Left lung (tissue), 10 donors: ENCODE results near the gene CALCOCO2. TPM values are rescaled to one million over a fixed set of nuclear protein-coding genes. Genes with fewer than 3 reads are reported as not detected.

ENCODE experiments used
- ATAC-seq: fragments of 200-7000 bp; cut with Tn5 transposase; one replicate; pipeline ENCODE4 v1.9.1; 2020; ENCODE audit warnings: moderate library complexity
- DNase-seq, 4 donors: peaks; one replicate each; pipeline ENCODE4 v3.0.0-alpha.2; 2013 to 2020
- H3K27ac ChIP-seq, 2 donors: fragments of 200-600 bp; sonication (generic) in 1 of 2; one replicate each; pipeline versions ENCODE4 v1.5.0 to v1.8.0; 2020 to 2021
- H3K27me3 ChIP-seq, 2 donors: fragments of 200-600 bp; sonication (generic) in 1 of 2; one replicate each; pipeline versions ENCODE4 v1.5.0 to v1.8.0; 2020 to 2021
- H3K36me3 ChIP-seq, 2 donors: fragments of 200-600 bp; sonication (generic) in 1 of 2; one replicate each; pipeline versions ENCODE4 v1.5.0 to v1.8.0; 2020 to 2021
- H3K4me1 ChIP-seq, 2 donors: fragments of 200-600 bp; one replicate each; pipeline ENCODE4 v1.8.0; 2021
- H3K4me3 ChIP-seq, 2 donors: fragments of 200-600 bp; sonication (generic) in 1 of 2; one replicate each; pipeline versions ENCODE4 v1.5.0 to v1.8.0; 2020 to 2021; ENCODE audit warnings: mild to moderate bottlenecking in 1 of 2
- H3K9me3 ChIP-seq, 2 donors: fragments of 200-600 bp; sonication (generic) in 1 of 2; one replicate each; pipeline versions ENCODE4 v1.5.0 to v1.8.0; 2020 to 2021
- intact Hi-C, 2 donors: fragments of 100-400 bp; cut with DNase I; formaldehyde crosslinking; loops; one replicate each; pipeline versions ENCODE4 v1.11.2 to v1.14.2; 2022
- polyA plus RNA-seq, 6 donors: library from polyadenylated mRNA; unstranded; fragments of 120-200 nt; gene quantifications; one replicate each; pipeline ENCODE4 v1.2.1, GENCODE V29; 2013; ENCODE audit not compliant: insufficient read length in 6 of 6
- total RNA-seq, 2 donors: library from RNA; stranded (reverse); fragmentation: NEBNext Ultra II Directional; extraction: Animal tissue kit (Norgen Biotek cat#: 25700); gene quantifications; one replicate each; pipeline ENCODE4 v1.2.1, GENCODE V29; 2021
- TF ChIP-seq, protein P1 (sequence below), 2 donors: fragments of 200-600 bp; sonication (generic) in 1 of 2; IDR thresholded peaks; one replicate each; pipeline versions ENCODE4 v1.5.0 to v1.8.0; 2021; ENCODE audit warnings: antibody characterized with exemption in 2 of 2
- donor health status: DM: no; HTN: yes; CAD: no.
- donor health status: DM: no; HTN: no; CAD: no.

The CALCOCO2 gene
- total and polyA plus RNA-seq, 8 donors: 105 to 132 (median 117) TPM

DNA sequence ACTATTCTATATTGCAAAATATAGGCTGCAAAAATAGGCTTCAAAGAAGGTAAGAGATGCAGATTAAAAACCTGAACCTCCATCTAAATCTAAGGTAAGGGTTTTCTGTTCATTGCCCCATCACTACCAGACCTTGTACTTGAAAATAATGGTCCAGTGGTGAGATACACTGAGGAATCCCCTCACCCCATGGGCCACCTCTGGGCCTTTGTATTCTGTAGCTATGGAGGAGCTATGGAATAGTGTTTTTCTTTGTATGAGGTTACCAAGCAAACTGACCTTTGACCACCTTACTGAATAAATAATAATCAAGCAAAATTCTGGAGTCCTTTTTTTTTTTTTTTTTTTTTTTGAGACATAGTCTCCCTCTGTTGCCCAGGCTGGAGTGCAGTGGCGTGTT is 72.6 kb downstream of the CALCOCO2 start:
- no peaks in the 10 kb centered on the region for H3K9me3 ChIP-seq
- ATAC-seq: no peak

DNA sequence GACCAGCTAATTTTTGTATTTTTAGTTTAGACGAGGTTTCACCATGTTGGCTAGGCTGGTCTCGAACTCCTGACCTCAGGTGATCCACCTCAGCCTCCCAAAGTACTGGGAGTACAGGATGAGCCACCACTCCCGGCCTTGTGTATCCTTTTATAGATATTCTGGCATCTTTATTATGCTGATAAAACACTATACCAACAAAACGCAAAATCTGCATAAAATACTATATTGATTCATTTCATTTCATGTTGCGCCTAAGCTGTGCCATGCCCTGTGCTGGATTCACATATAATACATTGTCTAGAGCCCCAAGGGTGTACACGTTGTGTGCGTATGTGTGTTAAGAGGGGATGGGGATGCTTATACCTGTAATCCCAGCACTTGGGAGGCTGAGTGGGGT is 73.6 kb downstream of the CALCOCO2 start:
- Histone ChIP-seq H3K9me3 (no peaks in the 10 kb centered on the region), H3K27me3 (no peaks in the 10 kb centered on the region), H3K4me1 (peaks cover 6 to 10% of the 10 kb centered on the region in 2 donors), H3K4me3 (no peak overlapping the region), H3K27ac (no peak overlapping the region), H3K36me3 (no peaks in the 10 kb centered on the region)
- DNase-seq: no peak
- intact Hi-C loops: no loop called here
- ATAC-seq: no peak
- TF ChIP-seq, protein P1, sequence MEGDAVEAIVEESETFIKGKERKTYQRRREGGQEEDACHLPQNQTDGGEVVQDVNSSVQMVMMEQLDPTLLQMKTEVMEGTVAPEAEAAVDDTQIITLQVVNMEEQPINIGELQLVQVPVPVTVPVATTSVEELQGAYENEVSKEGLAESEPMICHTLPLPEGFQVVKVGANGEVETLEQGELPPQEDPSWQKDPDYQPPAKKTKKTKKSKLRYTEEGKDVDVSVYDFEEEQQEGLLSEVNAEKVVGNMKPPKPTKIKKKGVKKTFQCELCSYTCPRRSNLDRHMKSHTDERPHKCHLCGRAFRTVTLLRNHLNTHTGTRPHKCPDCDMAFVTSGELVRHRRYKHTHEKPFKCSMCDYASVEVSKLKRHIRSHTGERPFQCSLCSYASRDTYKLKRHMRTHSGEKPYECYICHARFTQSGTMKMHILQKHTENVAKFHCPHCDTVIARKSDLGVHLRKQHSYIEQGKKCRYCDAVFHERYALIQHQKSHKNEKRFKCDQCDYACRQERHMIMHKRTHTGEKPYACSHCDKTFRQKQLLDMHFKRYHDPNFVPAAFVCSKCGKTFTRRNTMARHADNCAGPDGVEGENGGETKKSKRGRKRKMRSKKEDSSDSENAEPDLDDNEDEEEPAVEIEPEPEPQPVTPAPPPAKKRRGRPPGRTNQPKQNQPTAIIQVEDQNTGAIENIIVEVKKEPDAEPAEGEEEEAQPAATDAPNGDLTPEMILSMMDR (IDR thresholded peaks at IDR 0.05): no peak

More for the DNA sequence above, 72.6 kb downstream of the CALCOCO2 start:
- no peak overlapping the region for H3K27ac ChIP-seq
- H3K4me3 ChIP-seq: no peak overlapping the region
- peaks cover 6 to 7% of the 10 kb centered on the region in 2 donors for H3K4me1 ChIP-seq
- no peaks in the 10 kb centered on the region for H3K27me3 ChIP-seq
- DNase-seq: no peak
- intact Hi-C loops: no loop called here
- peaks cover 0 to 2% of the 10 kb centered on the region in 2 donors for H3K36me3 ChIP-seq
- TF ChIP-seq, protein P1 (IDR thresholded peaks at IDR 0.05): no peak

DNA sequence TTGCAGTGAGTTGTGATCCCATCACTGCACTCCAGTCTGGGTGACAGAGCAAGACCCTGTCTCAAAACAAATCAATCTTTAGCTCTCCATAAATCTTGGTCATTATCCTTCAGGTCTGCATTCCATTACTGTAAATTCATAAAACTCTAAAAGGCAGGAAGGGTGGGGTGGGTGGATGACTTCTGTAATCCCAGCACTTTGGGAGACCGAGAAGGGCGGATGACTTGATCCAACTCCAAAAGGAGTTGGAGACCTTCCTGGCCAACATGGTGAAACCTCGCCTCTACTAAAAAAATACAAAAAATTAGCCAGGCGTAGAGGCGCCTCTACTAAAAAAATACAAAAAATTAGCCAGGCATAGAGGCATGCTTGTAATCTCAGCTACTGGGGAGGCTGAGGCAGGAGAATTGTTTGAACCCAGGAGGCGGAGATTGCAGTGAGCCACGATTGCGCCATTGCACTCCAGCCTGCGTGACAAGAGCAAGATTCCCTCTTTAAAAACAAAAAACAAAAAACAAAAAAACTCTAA is 75.2 kb downstream of the CALCOCO2 start:
- ATAC-seq (no peak), DNase-seq (no peak)
- intact Hi-C loops: no loop called here
- no peak overlapping the region for H3K4me3 ChIP-seq
- H3K27me3 ChIP-seq: no peaks in the 10 kb centered on the region
- peaks cover 0 to 5% of the 10 kb centered on the region in 2 donors for H3K36me3 ChIP-seq
- H3K4me1 ChIP-seq: peaks cover 16 to 26% of the 10 kb centered on the region in 2 donors
- TF ChIP-seq, protein P1 (IDR thresholded peaks at IDR 0.05): no peak
- no peak overlapping the region for H3K27ac ChIP-seq
- no peaks in the 10 kb centered on the region for H3K9me3 ChIP-seq

DNA sequence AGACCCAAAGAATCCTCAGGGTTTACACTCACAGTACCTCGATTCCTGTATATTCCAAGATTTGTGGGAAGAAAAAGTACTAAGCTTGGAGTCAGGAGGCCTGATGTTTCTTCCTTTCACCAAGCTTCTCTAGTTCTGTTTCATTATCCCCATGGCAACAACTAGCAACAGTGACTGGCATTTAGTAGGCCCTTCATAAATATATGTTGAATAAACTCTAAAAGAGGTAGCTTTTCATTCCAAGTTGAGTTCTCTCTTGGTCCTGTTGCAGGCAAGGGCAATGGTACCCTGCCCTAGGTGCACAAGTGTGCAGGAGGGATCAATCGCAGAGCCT is 76.8 kb downstream of the CALCOCO2 start:
- peaks cover 16 to 40% of the 10 kb centered on the region in 2 donors for H3K4me1 ChIP-seq
- DNase-seq: peak in 1 of 4 donors; percentile 49
- intact Hi-C loops: no loop called here

DNA sequence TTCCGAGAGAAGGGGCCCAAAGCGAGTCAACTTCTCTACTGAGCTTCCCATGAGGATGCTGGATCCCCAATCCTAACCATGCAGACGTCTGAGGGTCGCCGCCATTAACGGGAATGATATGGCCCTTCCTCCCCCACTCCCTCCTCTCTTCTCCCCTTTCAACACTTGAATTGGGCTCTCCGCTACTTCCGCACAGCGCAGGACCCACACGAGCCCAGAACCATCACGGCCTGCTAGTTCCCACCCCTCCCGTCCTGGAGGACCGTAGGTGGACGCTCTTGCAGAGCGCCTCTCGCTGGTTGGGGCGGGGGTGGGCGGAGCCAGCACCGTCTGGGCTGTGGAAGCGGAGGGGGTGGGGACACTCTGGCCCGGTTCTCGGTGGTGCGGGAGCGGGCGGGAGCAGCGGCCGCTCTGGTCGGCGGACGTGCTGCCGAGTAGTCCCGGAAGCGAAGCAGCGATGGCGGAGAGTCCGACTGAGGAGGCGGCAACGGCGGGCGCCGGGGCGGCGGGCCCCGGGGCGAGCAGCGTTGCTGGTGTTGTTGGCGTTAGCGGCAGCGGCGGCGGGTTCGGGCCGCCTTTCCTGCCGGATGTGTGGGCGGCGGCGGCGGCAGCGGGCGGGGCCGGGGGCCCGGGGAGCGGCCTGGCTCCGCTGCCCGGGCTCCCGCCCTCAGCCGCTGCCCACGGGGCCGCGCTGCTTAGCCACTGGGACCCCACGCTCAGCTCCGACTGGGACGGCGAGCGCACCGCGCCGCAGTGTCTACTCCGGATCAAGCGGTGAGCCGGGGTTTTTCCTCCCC is 77.4 kb downstream of the CALCOCO2 start, which contains the start of gene UBE2Z:
UBE2Z (plus strand) TSS at position 361 of the 797 bp plus-strand sequence; CDS start at position 458, 97 bp downstream.
- ATAC-seq: peak; percentile 98
- Histone ChIP-seq H3K27me3 (no peaks in the 10 kb centered on the region), H3K4me1 (peaks cover 16 to 46% of the 10 kb centered on the region in 2 donors), H3K4me3 (peak within 1 kb of the TSS; percentile 65 to 70), H3K27ac (peak within 1 kb of the TSS; percentile 92 to 93), H3K9me3 (no peaks in the 10 kb centered on the region), H3K36me3 (peaks cover 0 to 22% of the 10 kb centered on the region in 2 donors)
- TF ChIP-seq, protein P1 (IDR thresholded peaks at IDR 0.05): no peak
- intact Hi-C loops: no loop called here
- peak; percentile 93 to 98 (median 96) for DNase-seq

More for the DNA sequence above, 76.8 kb downstream of the CALCOCO2 start:
- peak; percentile 14 for ATAC-seq
- Histone ChIP-seq H3K27ac (peak overlapping the region; percentile 92 to 93), H3K27me3 (no peaks in the 10 kb centered on the region), H3K4me3 (peak overlapping the region; percentile 65 to 70), H3K9me3 (no peaks in the 10 kb centered on the region), H3K36me3 (peaks cover 0 to 16% of the 10 kb centered on the region in 2 donors)
- TF ChIP-seq, protein P1 (IDR thresholded peaks at IDR 0.05): no peak
